Epithelial cell of esophagus (primary cell): Measurements from ENCODE around the gene IFNA2.

Experiments used
- DNase-seq: peaks from one replicate; pipeline ENCODE4 v3.0.0; 2010; ENCODE audit warnings: low read depth
- H3K4me3 ChIP-seq: 2 replicates; pipeline ENCODE4 v1.5.1; 2011; ENCODE audit warnings: mild to moderate bottlenecking, low read length, control low read depth
- TF ChIP-seq, protein P1 (sequence below): IDR thresholded peaks from 2 replicates; pipeline ENCODE4 v1.5.1; 2011; ENCODE audit warnings: low read depth, mild to moderate bottlenecking, low read length, control low read depth, inconsistent platforms; ENCODE audit not compliant: insufficient read depth; ENCODE audit errors: missing control alignments

IFNA2 gene

DNA sequence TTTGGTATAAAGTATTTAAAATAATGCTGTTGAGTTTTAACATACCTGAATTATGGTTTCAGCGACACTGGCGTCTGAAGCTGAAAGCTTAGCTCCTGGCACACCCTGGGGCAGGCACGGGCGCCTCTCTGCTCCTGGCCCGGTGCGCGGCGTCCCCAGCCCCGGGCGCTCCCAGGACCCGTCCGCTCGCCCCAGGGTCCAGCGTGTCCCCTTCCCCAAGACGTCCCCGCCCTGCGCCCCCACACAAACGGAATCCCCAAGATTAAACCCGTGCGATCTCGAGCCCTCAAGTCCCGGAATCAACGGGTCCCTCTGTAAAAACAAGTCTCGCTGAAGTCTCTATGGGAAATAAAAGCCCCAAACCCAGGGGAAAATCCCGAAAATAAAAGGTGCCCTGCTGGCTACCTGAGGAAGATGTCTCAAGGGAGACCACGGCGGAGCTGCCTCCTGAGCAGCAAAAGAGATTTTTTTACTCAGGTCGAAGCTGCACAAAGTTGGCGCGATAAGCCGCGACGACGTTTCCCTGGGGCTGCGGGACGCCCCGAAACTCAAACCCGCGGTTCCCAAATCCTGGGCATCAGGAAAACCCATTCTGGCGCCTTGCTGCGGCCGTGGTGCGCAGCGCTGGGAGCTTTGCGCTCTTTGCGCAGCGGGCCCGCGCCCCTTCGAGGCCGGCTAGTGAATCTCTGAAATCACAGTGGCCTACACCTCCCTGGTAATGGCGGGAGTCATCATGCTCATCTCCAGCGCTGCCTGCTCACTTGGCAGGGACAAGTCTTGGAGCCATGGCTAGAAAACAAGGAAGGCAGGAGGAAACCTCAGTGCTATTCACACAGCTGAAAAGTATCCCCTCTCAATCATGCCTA is 17.4 kb upstream of the IFNA2 start:
- H3K4me3 ChIP-seq: peak overlapping the region; percentile 31
- DNase-seq: no peak
- TF ChIP-seq, protein P1, sequence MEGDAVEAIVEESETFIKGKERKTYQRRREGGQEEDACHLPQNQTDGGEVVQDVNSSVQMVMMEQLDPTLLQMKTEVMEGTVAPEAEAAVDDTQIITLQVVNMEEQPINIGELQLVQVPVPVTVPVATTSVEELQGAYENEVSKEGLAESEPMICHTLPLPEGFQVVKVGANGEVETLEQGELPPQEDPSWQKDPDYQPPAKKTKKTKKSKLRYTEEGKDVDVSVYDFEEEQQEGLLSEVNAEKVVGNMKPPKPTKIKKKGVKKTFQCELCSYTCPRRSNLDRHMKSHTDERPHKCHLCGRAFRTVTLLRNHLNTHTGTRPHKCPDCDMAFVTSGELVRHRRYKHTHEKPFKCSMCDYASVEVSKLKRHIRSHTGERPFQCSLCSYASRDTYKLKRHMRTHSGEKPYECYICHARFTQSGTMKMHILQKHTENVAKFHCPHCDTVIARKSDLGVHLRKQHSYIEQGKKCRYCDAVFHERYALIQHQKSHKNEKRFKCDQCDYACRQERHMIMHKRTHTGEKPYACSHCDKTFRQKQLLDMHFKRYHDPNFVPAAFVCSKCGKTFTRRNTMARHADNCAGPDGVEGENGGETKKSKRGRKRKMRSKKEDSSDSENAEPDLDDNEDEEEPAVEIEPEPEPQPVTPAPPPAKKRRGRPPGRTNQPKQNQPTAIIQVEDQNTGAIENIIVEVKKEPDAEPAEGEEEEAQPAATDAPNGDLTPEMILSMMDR: no peak

DNA sequence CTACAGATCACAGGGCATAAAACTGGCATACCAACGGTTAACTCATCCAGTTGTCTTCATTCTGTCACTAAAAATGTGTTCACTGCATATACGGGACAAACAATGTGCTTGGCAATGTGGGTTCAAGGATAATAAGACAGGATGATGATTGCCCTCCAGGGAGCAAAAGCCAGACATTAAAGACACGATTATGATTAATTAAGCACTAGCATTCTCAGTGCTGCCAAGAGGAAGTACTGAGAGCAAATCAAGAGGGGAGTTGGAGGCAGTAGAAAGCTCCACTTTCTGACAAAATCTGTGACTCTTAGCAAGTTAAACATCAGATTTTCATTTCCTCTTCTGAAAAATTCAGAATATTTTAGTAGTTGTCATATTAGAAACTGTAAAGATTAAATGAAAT is 14.8 kb upstream of the IFNA2 start:
- H3K4me3 ChIP-seq: no peak overlapping the region
- DNase-seq: no peak
- TF ChIP-seq, protein P1: no peak

DNA sequence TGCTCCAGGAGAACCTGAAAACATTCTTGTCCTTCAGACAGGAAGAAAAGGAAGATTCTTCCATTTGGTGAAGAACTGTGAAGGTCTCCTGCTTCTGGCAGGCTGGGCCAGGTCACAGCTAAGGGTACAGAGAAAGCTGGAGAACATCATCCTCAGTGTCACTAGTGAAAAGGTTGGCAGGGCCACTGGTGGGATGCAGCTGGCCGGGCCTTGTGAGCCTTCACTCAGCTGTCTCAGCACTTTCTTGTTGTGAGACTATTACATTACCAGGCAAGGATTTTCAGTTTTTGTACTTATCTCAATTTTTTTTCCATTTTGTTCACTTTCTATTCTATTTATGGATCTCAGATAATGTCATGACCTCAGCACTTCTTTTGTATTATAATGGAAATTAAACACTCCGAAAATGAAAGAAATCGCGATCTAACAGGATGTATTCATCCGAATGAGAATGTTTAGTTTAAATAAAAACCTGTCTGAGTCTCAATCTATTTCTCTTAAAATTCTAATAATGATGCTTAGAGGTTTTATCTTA is 13.8 kb upstream of the IFNA2 start:
- TF ChIP-seq, protein P1: no peak
- DNase-seq: no peak
- H3K4me3 ChIP-seq: no peak overlapping the region

DNA sequence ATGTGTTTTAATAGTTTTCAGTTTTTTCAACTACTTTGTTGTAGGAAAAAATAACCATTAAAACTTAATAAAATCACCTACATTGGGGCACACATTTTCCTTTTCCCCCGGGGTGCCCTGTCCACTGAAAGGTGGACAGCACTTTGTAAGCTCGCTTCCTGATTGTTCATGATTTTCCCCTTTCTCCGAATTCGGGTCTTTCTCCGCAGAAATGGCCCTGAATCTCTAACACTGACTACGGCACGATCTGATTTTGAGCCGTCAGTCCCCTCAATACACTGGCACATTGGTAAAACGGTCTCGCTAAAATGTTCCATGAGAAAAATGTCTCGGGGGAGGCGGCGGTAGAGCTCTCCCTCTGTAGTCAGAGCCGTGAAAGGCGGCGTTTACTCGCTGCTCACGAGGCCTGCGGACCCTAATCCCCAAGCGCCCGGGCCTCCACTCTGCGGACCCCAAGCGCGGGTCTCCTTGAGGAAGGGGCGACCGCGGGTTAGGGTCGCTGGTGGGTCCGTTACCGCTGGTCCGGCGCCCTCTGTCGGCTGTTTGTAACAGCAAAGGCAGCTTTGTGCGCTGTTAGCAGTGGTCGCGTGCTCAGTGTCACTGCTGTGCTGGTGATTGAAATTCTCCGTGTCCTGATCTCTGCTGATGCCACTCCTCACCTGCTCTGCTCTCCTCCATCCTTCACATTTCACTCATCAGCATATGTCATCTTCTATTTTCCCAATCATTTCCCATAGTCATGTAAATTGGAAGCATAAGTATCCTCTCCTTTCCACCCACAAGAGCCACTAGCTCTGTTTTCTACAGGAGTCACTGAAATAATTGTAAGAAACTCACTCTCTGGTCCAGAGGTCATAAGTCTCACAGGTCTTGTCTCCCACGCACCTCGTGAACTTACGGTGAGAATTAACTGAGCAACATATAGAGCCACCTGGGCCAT is 10.8 kb upstream of the IFNA2 start:
- peak overlapping the region; percentile 22 for H3K4me3 ChIP-seq
- peak; percentile 24 for DNase-seq
- TF ChIP-seq, protein P1: peak; percentile 68

DNA sequence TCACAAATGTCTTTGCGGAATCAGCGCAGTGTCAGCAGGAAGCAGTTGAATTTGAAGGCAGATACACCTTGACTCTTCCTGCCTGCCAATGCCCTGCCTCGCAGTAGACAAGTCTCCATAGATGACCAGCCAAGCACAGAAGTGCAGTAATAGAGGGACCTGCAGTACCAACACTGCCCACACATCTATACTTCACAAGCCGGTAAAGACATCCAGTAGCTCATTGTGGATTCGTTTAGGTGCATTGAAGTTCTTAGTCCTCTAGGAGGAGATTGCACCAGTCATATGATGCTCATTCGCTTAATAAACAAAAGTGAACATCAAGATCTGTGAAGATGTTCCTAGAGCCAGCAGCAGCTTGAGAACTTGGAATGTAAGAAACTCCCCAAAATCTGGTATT is 7.1 kb upstream of the IFNA2 start:
- H3K4me3 ChIP-seq: no peak overlapping the region
- peak; percentile 35 for DNase-seq
- TF ChIP-seq, protein P1: peak; percentile 45

DNA sequence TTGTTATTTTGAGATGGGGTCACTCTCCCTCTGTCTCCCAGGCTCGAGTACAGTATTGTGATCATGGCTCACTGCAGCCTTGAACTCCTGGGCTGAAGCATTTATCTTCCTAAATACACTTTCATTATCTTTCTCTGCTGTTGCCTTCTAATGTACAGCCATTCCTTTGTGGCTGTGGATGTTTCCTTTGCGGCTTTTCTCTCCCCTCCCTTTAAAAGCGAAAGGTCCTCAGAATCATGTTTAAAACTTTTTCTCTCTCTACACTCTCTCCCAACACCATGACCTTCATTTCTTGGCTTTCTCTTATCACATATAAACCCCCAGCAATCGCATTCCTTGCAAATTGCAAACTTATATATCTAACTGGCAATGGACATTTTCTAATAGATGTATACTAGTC is 1.6 kb downstream of the IFNA2 start:
- TF ChIP-seq, protein P1: no peak
- H3K4me3 ChIP-seq: no peak overlapping the region
- DNase-seq: no peak
